Kidney epithelial cell (primary cell): ENCODE data around the gene EML5. TPM values are rescaled to one million over a fixed set of nuclear protein-coding genes. Genes with fewer than 3 reads are reported as not detected.

Experiments
- DNase-seq: peaks from one replicate; pipeline ENCODE4 v3.0.0-alpha.2; 2010; ENCODE audit warnings: low read depth
- H3K27me3 ChIP-seq: 2 replicates; pipeline ENCODE4 v1.6.0; 2011; ENCODE audit warnings: low read length; ENCODE audit not compliant: control insufficient read depth, insufficient read depth
- H3K36me3 ChIP-seq: 2 replicates; pipeline ENCODE4 v1.5.1; 2011; ENCODE audit warnings: low read length; ENCODE audit not compliant: control insufficient read depth, insufficient read depth
- H3K4me3 ChIP-seq: 2 replicates; pipeline ENCODE4 v1.5.1; 2011; ENCODE audit warnings: low read depth, mild to moderate bottlenecking, control low read depth, low read length
- total RNA-seq: library from RNA; depleted of rRNA; stranded (reverse); fragments of >200 nt; gene quantifications from 2 replicates; pipeline ENCODE4 v1.2.3, GENCODE V29; 2015
- TF ChIP-seq, protein P1 (sequence below): IDR thresholded peaks from 2 replicates; pipeline ENCODE4 v1.5.1; 2011; ENCODE audit warnings: mild to moderate bottlenecking, moderate library complexity, low read length, control low read depth, inconsistent platforms; ENCODE audit not compliant: insufficient read depth, poor library complexity, severe bottlenecking

The EML5 gene
- total RNA-seq, 1 donor from 2014 or later = 0.79 TPM

- no peak for DNase-seq
- H3K36me3 ChIP-seq = no peaks in the 10 kb centered on the region
- TF ChIP-seq, protein P1, sequence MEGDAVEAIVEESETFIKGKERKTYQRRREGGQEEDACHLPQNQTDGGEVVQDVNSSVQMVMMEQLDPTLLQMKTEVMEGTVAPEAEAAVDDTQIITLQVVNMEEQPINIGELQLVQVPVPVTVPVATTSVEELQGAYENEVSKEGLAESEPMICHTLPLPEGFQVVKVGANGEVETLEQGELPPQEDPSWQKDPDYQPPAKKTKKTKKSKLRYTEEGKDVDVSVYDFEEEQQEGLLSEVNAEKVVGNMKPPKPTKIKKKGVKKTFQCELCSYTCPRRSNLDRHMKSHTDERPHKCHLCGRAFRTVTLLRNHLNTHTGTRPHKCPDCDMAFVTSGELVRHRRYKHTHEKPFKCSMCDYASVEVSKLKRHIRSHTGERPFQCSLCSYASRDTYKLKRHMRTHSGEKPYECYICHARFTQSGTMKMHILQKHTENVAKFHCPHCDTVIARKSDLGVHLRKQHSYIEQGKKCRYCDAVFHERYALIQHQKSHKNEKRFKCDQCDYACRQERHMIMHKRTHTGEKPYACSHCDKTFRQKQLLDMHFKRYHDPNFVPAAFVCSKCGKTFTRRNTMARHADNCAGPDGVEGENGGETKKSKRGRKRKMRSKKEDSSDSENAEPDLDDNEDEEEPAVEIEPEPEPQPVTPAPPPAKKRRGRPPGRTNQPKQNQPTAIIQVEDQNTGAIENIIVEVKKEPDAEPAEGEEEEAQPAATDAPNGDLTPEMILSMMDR = no peak
- no peaks in the 10 kb centered on the region for H3K27me3 ChIP-seq
- H3K4me3 ChIP-seq = no peak overlapping the region
These were observed 85.7 kb downstream of the EML5 start for GRCh38 chr14:88707088-88707487.

GRCh38 chr14:88706425-88706824, 86.3 kb downstream of the EML5 start:
- H3K27me3 ChIP-seq = no peaks in the 10 kb centered on the region
- no peak for DNase-seq
- H3K36me3 ChIP-seq = no peaks in the 10 kb centered on the region
- TF ChIP-seq, protein P1 = no peak
- no peak overlapping the region for H3K4me3 ChIP-seq

- DNase-seq = peak; percentile 25
- no peaks in the 10 kb centered on the region for H3K36me3 ChIP-seq
- H3K27me3 ChIP-seq = no peaks in the 10 kb centered on the region
- TF ChIP-seq, protein P1 = no peak
- no peak overlapping the region for H3K4me3 ChIP-seq
These were observed 94.1 kb downstream of the EML5 start for GRCh38 chr14:88698651-88699050.

DNA sequence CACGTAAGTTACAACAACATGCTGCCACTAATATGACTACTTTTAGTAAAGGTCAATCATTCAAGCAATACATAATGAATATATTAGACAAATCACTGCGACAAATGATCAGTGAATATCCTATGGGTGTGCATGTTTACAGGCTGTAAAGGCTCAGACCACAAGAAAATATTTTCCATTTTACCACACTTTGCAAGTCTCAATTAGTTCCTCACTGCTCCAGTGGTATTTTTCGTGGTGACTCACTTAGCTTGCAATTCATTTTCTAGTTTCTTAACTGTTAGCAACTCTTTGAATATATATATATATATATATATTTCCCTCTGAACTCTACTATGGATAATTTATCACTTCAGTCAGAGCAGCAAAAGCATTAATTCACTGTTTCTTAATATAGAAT, 96.9 kb downstream of the EML5 start:
- peak; percentile 5 for DNase-seq

DNA sequence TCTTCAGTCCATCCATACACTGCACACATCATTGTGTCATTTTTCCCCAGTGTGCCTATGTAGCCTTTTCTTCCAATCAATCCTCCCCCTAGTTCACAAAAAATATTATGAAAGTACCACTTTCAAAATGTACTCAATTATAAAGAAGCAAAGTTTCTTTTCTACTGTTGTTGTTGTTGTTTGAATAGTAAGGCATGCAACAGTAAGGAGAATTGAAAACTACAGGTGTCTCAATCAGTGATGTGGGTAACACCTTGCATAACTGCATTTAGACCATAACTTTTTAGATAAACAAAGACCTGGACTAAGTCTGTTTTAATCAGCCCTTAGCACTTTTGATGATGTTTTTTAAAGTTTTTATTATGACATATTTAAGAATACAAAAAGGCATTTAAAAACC, 104.4 kb downstream of the EML5 start:
- no peak for DNase-seq
- H3K36me3 ChIP-seq = no peaks in the 10 kb centered on the region
- TF ChIP-seq, protein P1 = no peak
- H3K4me3 ChIP-seq = no peak overlapping the region
- no peaks in the 10 kb centered on the region for H3K27me3 ChIP-seq

More for the DNA sequence above, 96.9 kb downstream of the EML5 start:
- TF ChIP-seq, protein P1 = no peak
- Histone ChIP-seq H3K36me3 (no peaks in the 10 kb centered on the region), H3K27me3 (no peaks in the 10 kb centered on the region), H3K4me3 (no peak overlapping the region)

DNA sequence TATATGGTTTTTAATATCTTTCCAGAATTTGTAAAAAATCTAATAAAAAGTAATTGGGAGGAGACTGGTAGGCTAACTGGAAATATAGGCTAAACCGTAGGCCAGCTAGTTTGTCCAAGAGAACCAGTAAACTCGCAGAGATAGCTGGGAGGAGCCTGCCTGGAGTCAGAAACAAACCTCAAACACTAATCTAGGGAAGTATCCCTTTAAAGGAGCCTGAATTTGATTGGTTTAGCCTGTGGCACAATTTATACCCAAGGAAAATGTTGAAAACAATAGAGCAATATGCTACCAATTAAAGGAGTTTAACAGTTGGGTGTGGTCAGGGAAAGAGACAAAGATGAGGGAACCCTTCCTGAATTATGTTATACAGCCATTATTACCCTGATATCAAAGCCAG, 109.6 kb downstream of the EML5 start:
- Histone ChIP-seq H3K4me3 (no peak overlapping the region), H3K36me3 (no peaks in the 10 kb centered on the region), H3K27me3 (no peaks in the 10 kb centered on the region)
- no peak for DNase-seq
- TF ChIP-seq, protein P1 = no peak
